HG02885 (cell line): Measurements from ENCODE around the gene PNLDC1.
A peak's percentile ranks its signal among the peaks of the same experiment; 100 is the strongest.
"Not testable (repeated sequence)": the region's sequence is repeated elsewhere in the genome, so short reads cannot be mapped to it uniquely, and the experiment has no call there.

Source experiments
- ATAC-seq: cut with Tn5 transposase; IDR thresholded peaks from one replicate; pipeline ENCODE4 v1.9.1; 2021; ENCODE audit warnings: mild to moderate bottlenecking; ENCODE audit not compliant: unreplicated experiment, poor library complexity

Gene PNLDC1

DNA sequence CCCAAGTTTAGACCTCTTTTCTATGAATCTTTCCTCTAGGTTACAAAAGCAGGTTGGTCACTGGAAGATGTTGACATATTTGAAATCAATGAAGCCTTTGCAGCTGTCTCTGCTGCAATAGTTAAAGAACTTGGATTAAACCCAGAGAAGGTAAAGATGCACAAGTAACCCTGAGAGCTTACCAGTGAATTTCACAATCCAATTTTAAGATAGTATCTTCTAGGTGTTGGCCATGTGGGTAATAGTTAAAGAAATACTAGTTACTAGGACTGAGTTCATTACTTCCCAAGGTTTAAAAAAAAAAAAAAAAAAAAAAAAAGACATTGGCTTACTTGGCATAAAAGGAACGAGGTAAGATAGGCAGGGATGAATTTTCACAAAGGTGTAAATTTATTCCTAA, 21.9 kb upstream of the PNLDC1 start:
- ATAC-seq, result no peak

DNA sequence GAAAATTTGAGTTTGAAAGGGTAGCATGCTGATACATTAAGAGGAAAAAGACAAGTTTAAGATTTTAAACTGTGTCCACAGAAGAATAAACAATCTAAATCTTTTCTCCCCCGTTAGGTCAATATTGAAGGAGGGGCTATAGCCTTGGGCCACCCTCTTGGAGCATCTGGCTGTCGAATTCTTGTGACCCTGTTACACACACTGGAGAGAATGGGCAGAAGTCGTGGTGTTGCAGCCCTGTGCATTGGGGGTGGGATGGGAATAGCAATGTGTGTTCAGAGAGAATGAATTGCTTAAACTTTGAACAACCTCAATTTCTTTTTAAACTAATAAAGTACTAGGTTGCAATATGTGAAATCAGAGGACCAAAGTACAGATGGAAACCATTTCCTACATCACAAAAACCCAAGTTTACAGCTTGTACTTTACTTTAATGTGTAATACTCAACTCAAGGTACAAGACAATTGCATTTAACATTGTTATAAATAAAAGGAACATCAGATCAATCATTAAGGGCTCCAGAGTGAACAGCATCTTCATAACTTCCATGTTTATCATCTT, 21.5 kb upstream of the PNLDC1 start:
- no peak for ATAC-seq

DNA sequence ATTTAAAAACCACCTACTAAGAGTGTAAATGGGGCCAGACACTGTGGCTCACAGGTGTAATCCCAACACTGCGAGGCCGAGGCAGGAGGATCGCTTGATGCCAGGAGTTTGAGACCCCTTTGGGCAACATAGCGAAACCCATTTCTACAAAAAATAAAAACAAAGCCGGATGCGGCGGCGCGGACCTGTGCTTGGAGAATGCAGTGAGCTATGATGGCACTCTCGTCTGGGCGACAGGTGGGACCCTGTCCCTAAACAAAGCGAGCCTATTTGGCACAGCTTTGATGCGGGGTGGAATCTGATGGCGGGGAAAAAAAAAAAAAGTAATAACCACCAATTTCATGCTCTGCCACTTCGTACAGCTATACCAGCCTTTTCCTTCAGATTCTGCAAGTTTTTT, 11.8 kb upstream of the PNLDC1 start:
- no peak for ATAC-seq

DNA sequence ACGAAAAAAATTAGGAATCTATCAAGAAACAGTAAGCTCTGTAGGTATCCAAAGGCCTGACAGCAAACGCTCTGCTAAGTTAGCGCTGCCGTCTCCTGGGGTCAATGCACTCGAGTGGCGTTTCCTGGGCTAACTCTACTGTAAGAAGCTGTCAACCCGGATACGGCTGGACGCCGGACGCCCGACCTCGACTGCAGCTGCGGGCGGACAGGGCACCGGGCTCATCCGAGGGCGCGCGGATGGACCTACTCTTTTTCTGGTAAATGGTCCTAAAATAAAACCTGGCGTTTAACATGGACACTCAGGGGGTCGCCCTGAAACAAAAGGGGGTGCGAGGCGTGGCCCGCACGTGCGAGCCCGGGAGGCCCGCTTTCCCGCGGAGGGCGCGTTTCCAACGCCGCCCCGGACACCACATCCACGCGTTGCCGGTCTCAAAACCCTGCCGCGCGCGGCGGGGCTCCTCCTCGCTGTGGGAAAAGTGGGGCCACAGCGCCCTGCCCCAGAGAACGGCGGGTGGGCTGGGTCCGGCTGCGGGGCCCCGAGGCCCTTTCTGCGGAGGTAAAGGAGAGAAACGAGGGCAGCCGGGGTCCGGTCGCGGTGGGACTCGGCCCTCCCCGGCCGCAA, 11.2 kb upstream of the PNLDC1 start:
- peak; percentile 13 for ATAC-seq

DNA sequence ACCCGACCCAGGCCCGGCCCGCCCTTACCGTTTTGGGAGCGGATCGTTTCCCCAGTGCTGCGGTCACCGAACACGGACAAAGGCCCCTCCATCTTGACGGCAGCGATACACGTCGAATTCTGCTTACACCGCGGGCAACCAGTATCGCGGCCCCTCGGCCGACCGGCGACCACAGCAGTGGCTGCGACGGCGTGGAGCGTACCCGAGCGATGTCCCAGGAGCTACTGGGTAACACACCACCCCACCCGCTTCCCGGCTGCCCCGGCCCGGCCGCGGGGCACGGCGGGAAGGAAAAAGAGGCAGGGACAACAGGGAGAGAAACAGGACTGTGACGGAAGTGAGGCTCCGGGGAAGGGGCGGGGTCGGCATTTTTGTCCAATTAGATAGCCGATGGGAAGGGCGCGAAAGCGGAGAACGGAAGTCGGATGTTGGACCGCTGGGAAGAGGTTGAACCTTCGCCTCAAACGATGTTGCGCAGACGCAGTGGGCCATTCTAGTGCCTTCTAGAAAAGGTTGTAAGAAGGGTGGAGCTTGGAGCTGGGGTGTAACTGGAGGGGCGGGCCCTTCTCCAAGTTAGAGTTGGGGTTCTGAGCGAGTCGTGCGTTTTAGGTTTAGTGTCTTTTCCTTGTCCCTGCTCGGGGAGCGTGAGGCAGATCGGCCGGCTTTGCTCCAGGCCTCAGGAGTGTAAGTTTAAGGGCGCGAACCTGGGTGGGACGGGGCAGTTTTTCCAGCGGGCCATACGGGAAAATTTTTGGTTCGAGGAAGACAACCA, 10.5 kb upstream of the PNLDC1 start, which contains the start of gene TCP1:
TSS of gene TCP1 (minus strand) at position 226 of the 772 bp plus-strand sequence. CDS start at position 92, 134 bp downstream.
- ATAC-seq, result peak; percentile 73

DNA sequence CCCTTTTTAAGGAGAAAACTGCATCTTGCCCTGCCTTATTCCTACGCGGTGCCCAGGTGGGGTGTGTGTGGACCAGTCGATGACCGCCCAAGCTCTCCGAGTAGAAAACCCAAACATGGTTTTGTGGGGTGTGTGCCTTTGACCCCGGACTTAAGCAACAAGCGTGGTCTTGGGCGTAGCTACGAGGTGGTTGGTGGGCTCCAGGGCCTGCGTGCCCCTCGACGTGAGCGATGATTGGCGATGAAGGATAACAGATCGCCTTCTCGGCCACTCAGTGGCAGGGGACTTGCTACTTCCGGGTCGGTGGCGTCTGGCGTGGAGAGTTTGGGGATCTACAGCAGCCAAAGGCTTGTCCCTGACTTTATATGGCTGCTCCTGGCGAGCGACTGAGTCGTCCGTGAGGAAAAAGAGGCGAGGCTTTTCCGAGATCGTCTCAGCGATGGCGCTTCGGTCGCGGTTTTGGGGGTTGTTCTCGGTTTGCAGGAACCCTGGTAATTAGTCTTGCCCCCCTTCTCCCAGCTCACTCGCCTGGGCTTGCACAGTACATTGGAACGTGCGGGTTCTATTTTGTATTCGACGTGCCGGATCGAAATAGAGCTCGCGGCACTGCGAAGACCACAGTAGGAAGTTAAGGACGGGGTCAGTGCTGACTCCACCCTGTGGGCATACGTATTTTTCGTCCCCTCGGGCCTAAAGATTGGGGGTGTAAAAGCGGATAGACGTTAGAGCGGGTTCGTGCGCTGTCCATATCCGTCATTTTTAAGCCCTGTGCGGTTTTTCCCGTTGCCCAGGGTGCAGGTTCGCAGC, 9.7 kb upstream of the PNLDC1 start, which contains the start of gene MRPL18:
TSS of gene MRPL18 (plus strand) at position 319 of the 807 bp plus-strand sequence. CDS start at position 440, 121 bp downstream.
- ATAC-seq, result peak; percentile 80

DNA sequence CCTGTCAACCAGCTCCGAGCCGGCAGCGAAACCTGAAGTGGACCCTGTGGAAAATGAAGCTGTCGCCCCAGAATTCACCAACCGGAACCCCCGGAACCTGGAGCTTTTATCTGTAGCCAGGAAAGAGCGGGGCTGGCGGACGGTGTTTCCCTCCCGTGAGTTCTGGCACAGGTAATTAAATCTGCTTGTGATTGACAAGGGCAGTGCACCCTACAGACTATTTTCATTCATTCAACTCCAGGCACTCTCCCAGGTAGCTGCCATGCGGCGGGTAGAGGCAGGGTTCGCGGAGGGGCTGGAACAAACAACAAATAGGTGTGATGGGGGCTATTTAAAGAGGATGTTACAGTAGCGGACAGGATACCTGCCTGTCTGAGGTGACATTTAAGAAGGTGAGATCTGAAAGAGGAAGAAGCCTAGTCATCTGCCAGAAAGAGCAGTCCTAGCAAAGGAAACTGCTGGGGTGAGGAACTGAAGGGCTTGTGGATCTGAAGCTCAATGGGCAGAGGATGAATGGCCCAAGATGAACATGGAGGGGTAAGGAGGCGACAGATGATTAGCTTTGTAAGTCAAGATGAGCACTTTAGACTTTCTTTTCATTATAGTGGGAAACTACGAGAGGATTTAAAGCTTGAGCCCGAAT, 9.0 kb upstream of the PNLDC1 start:
- no peak for ATAC-seq

DNA sequence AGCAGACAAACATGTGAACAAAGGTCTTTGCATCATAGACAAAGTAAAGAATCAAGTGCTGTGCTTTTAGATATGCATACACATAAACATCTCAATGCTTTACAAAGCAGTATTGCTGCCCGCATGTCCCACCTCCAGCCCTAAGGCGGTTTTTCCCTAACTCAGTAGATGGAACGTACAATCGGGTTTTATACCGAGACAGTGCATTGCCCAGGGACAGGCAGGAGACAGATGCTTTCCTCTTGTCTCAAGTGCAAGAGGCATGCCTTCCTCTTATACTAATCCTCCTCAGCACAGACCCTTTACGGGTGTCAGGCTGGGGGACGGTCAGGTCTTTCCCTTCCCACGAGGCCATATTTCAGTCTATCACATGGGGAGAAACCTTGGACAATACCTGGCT, 5.1 kb upstream of the PNLDC1 start:
- not testable (repeated sequence) for ATAC-seq

DNA sequence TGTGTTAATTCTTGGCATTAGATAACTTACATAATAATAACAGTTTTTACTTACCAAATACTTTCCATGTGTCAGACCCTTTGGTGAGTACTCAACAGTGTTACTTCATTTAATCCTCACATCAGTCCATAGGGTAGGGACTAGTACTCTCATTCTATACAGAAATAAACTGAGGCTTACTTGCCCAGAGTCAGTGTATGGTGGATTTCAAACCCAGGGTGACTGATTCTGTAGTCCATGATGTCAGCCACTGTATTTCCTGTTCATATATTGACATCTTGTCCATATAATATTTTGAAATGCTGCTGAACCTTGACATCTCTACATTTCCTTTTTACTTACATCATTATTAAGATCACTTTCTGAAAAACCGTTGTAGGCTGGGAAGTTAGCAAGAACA, 2.5 kb upstream of the PNLDC1 start:
- ATAC-seq, result no peak

DNA sequence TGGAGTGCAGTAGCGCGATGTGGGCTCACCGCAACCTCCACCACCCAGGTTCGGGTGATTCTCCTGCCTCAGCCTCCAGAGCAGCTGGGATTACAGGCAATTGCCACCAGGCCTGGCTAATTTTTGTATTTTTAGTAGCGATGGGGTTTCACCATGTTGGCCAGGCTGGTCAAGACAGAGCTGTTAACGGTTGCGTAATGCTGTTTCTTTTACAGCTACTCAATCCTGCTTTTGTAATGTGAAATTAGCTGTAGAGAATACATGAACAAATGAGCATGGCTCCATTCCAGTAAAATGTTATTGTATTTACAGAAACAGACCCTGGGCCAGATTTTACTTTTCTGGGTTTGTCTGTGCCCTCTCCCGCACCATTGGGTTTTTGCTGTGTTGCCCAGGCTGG, 1.9 kb downstream of the PNLDC1 start:
- no peak for ATAC-seq

DNA sequence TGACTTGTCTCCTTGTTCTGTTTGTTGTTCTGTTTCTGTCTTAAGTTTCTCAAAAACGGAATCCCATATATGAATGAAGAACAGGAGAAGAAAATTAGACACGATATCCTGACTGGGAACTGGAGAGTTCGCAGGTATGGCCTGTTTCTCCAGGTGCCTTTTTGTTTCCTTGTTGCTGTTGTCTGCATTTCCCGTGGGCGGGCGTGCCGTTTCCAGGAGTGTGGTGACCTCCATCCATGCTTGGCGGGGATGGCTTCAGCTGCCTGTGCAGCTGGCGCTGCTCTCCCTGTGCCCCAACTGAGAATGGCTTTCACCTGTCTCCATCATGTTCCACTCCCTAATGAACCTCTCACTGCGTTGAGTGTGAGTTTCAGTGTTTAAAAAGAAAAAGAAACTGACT, 4.4 kb downstream of the PNLDC1 start:
- no peak for ATAC-seq

DNA sequence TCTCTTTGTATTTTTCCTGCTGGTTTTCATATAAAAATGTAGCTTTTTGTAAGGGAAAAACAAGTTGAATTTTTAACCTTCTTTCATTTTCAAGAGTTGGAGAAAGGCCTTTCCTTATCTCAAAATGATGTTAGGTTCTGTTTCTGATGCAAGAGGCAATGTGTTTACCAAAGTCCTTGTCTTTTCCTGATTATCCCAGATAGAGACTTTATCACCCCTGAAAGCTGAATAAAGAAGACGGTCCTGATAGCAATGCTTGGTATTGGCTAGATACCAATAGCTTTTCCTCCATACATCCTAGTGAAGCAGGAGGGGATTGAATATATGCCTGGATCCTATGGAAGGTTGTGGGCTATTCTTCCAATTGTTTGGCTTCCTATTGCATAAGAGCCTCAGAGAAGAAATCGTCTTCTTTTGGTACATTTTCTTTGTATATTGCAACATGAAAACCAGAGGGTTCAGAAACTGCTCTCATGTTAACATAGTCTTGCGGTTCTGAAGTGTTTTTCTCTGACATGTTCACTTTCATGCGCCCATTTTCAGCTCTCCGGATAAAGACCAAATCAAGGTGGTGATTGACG, 5.5 kb downstream of the PNLDC1 start:
- no peak for ATAC-seq

DNA sequence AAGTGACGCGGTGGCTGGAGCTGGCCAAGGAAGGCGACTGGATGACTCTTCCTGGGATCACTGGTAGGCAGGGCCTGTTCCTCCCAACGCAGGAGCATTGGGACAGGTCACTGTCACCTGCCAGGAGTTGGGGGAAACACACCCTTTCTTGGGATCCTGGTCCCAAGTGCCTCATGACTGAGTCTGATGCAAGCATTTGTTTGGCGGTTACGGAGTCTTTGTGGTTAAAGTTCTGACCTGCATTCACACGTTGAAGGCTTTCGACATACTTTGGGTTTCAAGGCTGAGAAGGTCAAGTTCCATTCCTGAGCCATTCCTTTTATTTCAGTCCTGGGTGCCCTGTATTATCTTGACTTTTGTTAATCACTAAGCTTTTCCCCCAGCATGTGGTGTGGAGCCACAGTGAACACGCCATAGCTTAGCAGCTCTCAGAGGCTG, 6.0 kb downstream of the PNLDC1 start:
- ATAC-seq, result no peak

DNA sequence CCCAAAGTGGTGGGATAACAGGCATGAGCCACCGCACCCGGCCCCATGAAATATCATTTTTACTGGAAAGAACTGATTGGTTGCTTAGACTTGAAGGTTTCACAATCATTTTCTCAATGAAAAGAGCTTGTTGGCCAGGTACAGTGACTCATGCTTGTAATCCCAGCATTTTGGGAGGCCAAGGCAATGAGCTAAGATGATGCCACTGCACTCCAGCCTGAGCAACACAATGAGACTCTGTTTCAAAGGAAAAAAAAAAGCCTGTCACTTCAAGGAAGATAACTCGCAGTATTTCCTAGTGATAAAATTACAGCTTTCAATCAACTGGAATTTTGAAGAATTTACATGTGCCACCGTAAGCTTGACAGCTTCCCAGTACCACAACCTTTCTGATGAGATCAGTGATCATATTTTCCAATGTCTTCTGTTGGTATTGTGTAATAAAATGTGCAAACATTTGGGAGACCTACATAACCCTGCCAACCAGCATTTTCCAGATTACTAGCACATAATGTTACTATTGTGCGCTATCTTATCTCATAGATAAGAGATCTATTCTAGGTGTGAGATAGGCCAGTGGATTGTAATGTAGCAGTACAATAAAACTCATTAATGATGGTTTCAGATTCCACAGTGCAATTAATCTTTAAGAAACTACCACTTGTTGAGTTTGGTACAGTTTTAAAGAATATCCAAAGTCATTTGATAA, 7.2 kb downstream of the PNLDC1 start:
- no peak for ATAC-seq

DNA sequence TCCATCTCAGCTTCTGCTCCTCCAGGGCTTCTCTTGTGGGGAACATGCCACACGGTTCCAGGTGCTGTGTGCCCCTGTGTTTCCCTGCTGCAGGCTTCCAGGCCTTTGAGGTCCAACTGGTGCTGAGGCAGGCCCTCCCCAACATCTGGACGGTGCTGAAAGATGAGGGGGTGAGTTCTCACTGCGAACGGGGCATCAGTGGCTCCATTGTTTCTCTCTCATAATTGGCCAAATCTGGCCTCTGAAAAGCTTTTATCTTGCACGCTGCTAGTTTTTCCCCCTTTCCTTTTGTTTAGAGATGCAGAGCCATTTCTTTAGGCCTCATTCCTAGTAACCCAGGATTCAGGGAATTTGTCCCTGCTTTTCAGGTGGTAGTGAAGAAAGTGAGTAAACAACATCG, 8.6 kb downstream of the PNLDC1 start:
- ATAC-seq, result no peak

DNA sequence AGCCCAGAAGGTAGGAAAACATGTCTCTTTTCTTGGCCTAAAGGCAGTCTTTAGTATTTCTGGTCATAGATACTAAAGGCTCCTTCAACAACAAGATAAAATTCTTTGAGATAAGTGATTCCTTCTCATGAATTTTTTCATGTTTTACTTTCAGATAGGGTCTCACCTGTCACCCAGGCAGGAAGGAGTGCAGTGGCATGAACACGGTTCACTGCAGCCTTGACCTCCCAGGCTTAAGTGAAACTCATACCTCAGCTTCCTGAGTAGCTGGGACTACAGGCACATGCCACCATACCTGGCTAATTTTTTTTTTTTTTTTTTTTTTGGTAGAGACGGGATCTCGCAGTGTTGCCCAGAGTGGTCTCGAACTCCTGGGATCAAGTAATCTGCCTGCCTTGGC, 9.1 kb downstream of the PNLDC1 start:
- ATAC-seq, result no peak

DNA sequence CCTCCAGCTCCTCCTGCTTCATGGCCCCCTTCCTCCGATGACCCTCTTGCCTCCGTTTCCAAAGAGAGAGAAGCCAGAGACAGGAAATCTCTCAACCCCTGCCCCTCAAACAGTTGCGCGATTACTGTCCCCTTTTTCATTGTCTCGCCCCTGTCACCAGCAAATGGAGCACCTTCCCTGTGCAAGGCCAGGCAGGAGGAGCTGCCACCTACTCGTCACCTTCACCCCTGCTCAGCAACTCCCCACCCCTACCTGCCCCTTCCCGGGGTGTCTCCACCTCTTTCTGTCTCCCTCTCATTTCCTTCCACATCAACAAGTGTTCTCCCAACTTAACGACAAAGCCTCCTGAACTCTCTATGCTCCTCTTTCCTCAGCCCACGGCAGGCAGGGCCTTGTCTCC, 13.7 kb downstream of the PNLDC1 start:
- ATAC-seq, result no peak

DNA sequence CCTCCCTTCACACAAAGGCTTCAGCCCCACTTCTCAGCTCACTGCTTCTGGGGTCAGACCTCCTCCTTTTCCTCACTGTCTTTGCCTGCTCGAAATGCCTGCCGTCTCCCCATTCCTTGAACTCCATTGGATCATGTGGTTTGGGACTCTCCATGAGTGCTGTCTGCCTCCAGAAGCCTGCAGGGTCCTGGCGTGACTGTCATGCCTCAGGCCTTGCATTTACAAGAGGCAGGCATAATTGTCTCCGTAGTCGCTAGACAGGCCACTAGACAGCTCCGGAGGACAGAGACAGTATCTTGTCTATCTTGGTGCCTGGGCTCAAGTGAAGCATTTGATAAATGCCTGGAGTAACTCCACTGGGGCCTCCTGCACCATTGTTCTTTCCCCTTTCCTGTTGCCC, 15.3 kb downstream of the PNLDC1 start:
- ATAC-seq, result no peak

DNA sequence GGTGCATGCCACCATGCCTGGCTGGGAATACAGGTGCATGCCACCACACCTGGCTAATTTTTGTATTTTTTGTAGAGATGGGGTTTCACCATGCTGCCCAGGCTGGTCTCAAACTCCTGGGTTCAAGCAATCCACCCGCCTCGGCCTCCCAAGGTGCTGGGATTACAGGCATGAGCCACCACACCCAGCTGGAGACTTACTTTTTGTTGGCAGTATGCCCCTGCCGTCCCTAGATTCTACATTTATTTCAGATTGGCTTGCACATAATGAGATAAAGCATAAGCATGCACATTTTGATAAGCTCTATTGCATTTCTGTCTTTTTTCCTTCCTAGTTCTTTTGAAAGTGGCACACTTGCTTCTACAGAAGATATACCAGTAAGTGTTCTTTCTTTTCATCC, 16.7 kb downstream of the PNLDC1 start:
- ATAC-seq, result not testable (repeated sequence)
